ENCODE results near the gene COMMD1.

COMMD1 gene

GRCh38 chr2:62101886-62102285 lies 196.4 kb downstream of the COMMD1 start:
- ATAC-seq: no peak

GRCh38 chr2:62102402-62102920 lies 197.0 kb downstream of the COMMD1 start:
- ATAC-seq: no peak
- TF ChIP-seq RARB (CRISPR knock-in tag; IDR thresholded peaks at IDR 0.05) (no peak), TOX (CRISPR knock-in tag; IDR thresholded peaks at IDR 0.05; ENCODE audit: borderline replicate concordance) (no peak), ARNTL (CRISPR knock-in tag; IDR thresholded peaks at IDR 0.05; ENCODE audit: borderline replicate concordance, low read depth) (no peak), PPARA (CRISPR knock-in tag; IDR thresholded peaks at IDR 0.05; ENCODE audit: borderline replicate concordance) (no peak), ESRRG (CRISPR knock-in tag; IDR thresholded peaks at IDR 0.05) (no peak), ZNF8 (CRISPR knock-in tag; IDR thresholded peaks at IDR 0.05) (no peak), POU6F1 (CRISPR knock-in tag; IDR thresholded peaks at IDR 0.05; ENCODE audit: borderline replicate concordance, low read depth) (no peak), ISL1 (CRISPR knock-in tag; IDR thresholded peaks at IDR 0.05) (no peak), OSR1 (CRISPR knock-in tag; IDR thresholded peaks at IDR 0.05) (no peak)
- TF ChIP-seq, protein P1, sequence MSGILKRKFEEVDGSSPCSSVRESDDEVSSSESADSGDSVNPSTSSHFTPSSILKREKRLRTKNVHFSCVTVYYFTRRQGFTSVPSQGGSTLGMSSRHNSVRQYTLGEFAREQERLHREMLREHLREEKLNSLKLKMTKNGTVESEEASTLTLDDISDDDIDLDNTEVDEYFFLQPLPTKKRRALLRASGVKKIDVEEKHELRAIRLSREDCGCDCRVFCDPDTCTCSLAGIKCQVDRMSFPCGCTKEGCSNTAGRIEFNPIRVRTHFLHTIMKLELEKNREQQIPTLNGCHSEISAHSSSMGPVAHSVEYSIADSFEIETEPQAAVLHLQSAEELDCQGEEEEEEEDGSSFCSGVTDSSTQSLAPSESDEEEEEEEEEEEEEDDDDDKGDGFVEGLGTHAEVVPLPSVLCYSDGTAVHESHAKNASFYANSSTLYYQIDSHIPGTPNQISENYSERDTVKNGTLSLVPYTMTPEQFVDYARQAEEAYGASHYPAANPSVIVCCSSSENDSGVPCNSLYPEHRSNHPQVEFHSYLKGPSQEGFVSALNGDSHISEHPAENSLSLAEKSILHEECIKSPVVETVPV (CRISPR knock-in tag; IDR thresholded peaks at IDR 0.05): no peak
- TF ChIP-seq, protein P2, sequence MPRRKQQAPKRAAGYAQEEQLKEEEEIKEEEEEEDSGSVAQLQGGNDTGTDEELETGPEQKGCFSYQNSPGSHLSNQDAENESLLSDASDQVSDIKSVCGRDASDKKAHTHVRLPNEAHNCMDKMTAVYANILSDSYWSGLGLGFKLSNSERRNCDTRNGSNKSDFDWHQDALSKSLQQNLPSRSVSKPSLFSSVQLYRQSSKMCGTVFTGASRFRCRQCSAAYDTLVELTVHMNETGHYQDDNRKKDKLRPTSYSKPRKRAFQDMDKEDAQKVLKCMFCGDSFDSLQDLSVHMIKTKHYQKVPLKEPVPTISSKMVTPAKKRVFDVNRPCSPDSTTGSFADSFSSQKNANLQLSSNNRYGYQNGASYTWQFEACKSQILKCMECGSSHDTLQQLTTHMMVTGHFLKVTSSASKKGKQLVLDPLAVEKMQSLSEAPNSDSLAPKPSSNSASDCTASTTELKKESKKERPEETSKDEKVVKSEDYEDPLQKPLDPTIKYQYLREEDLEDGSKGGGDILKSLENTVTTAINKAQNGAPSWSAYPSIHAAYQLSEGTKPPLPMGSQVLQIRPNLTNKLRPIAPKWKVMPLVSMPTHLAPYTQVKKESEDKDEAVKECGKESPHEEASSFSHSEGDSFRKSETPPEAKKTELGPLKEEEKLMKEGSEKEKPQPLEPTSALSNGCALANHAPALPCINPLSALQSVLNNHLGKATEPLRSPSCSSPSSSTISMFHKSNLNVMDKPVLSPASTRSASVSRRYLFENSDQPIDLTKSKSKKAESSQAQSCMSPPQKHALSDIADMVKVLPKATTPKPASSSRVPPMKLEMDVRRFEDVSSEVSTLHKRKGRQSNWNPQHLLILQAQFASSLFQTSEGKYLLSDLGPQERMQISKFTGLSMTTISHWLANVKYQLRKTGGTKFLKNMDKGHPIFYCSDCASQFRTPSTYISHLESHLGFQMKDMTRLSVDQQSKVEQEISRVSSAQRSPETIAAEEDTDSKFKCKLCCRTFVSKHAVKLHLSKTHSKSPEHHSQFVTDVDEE (CRISPR knock-in tag; IDR thresholded peaks at IDR 0.05): no peak
- TF ChIP-seq, protein P3, sequence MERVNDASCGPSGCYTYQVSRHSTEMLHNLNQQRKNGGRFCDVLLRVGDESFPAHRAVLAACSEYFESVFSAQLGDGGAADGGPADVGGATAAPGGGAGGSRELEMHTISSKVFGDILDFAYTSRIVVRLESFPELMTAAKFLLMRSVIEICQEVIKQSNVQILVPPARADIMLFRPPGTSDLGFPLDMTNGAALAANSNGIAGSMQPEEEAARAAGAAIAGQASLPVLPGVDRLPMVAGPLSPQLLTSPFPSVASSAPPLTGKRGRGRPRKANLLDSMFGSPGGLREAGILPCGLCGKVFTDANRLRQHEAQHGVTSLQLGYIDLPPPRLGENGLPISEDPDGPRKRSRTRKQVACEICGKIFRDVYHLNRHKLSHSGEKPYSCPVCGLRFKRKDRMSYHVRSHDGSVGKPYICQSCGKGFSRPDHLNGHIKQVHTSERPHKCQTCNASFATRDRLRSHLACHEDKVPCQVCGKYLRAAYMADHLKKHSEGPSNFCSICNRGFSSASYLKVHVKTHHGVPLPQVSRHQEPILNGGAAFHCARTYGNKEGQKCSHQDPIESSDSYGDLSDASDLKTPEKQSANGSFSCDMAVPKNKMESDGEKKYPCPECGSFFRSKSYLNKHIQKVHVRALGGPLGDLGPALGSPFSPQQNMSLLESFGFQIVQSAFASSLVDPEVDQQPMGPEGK (CRISPR knock-in tag; IDR thresholded peaks at IDR 0.05; ENCODE audit: borderline replicate concordance): no peak

More at GRCh38 chr2:62101886-62102285, 196.4 kb downstream of the COMMD1 start:
- TF ChIP-seq ARNTL (CRISPR knock-in tag; IDR thresholded peaks at IDR 0.05; ENCODE audit: borderline replicate concordance, low read depth) (no peak), ZFP3 (CRISPR knock-in tag; IDR thresholded peaks at IDR 0.05) (no peak), POU6F1 (CRISPR knock-in tag; IDR thresholded peaks at IDR 0.05; ENCODE audit: borderline replicate concordance, low read depth) (no peak), ZC3H10 (CRISPR knock-in tag; IDR thresholded peaks at IDR 0.05) (no peak), BACH2 (CRISPR knock-in tag; IDR thresholded peaks at IDR 0.05; ENCODE audit: borderline replicate concordance) (no peak), GLIS3 (CRISPR knock-in tag; IDR thresholded peaks at IDR 0.05) (no peak), ESRRG (CRISPR knock-in tag; IDR thresholded peaks at IDR 0.05) (no peak), SNAI2 (CRISPR knock-in tag; IDR thresholded peaks at IDR 0.05) (no peak), ZFP30 (CRISPR knock-in tag; IDR thresholded peaks at IDR 0.05) (no peak), CSDC2 (CRISPR knock-in tag; IDR thresholded peaks at IDR 0.05) (no peak), TCF4 (CRISPR knock-in tag; IDR thresholded peaks at IDR 0.05; ENCODE audit: borderline replicate concordance) (no peak), ISL1 (CRISPR knock-in tag; IDR thresholded peaks at IDR 0.05) (no peak)
- TF ChIP-seq, protein P1 (CRISPR knock-in tag; IDR thresholded peaks at IDR 0.05): no peak
- TF ChIP-seq, protein P3 (CRISPR knock-in tag; IDR thresholded peaks at IDR 0.05; ENCODE audit: borderline replicate concordance): no peak
- TF ChIP-seq, protein P2 (CRISPR knock-in tag; IDR thresholded peaks at IDR 0.05): no peak

Data from SK-N-SH treated with all-trans-retinoic acid at 6 μM for 48 hours (cell line).